Lower lobe of right lung (tissue), 2 donors: ENCODE data around the gene SLC51A. TPM values are rescaled to one million over a fixed set of nuclear protein-coding genes. Genes with fewer than 3 reads are reported as not detected.

Experiments used
- ATAC-seq, 2 donors: fragments of 200-7000 bp; cut with Tn5 transposase; one replicate each; pipeline ENCODE4 v1.9.1; 2020 to 2022; ENCODE audit warnings: mild to moderate bottlenecking in 2 of 2, moderate library complexity in 2 of 2
- DNase-seq: peaks from one replicate; pipeline ENCODE4 v3.0.0-alpha.2; 2020
- H3K27ac ChIP-seq: fragments of 200-600 bp; one replicate; pipeline ENCODE4 v1.8.0; 2022
- H3K27me3 ChIP-seq: fragments of 200-600 bp; one replicate; pipeline ENCODE4 v1.8.0; 2022; ENCODE audit warnings: low read depth
- H3K36me3 ChIP-seq: fragments of 200-600 bp; one replicate; pipeline ENCODE4 v1.8.0; 2022; ENCODE audit warnings: mild to moderate bottlenecking
- H3K4me1 ChIP-seq: fragments of 200-600 bp; one replicate; pipeline ENCODE4 v1.8.0; 2022
- H3K4me3 ChIP-seq: fragments of 200-600 bp; one replicate; pipeline ENCODE4 v1.8.0; 2022; ENCODE audit warnings: mild to moderate bottlenecking
- H3K9me3 ChIP-seq: fragments of 200-600 bp; one replicate; pipeline ENCODE4 v1.8.0; 2022
- CTCF ChIP-seq: fragments of 200-600 bp; IDR thresholded peaks from one replicate; pipeline ENCODE4 v1.8.0; 2022; ENCODE audit warnings: antibody characterized with exemption, mild to moderate bottlenecking
- intact Hi-C: fragments of 100-400 bp; cut with DNase I; formaldehyde crosslinking; loops from one replicate; pipeline ENCODE4 v1.11.0; 2022
- total RNA-seq: library from RNA; stranded (reverse); fragmentation: NEBNext Ultra II Directional; extraction: Animal tissue kit (Norgen Biotek cat#: 25700); gene quantifications from one replicate; pipeline ENCODE4 v1.2.1, GENCODE V29; 2021
- donor health status: DM: no; HTN: yes; CAD: no; lungs with severe emphysema.

Gene SLC51A
- total RNA-seq, 1 donor from 2014 or later = 1.3 TPM

DNA sequence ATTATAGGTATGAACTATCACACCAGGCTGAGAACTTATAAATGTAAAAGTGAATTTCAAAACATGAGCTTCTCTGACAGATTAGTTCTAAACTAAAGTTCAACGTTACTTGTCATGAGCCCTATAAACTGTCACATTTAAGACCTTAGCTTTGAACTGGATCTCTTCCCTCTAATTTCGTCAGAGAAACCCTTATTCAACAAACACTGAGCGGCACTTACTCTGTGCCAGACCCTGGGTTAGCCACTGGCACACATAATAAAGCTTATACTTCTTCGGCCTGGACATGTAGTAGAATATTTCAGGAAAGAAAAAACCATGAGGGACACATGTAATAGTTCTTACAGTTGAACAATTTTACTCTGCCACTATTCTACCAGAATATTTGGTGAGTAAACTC, 65.6 kb downstream of the SLC51A start:
- peaks cover 65% of the 10 kb centered on the region for H3K4me1 ChIP-seq
- H3K27ac ChIP-seq = no peak overlapping the region
- no peak overlapping the region for H3K4me3 ChIP-seq
- H3K9me3 ChIP-seq = no peaks in the 10 kb centered on the region
- H3K36me3 ChIP-seq = peaks cover 3% of the 10 kb centered on the region
- ATAC-seq (no peak), DNase-seq (no peak)
- no peaks in the 10 kb centered on the region for H3K27me3 ChIP-seq
- TF ChIP-seq CTCF = no peak
- intact Hi-C loops = no loop called here

Other genes starting within 250 kb of the SLC51A start
- gene TFRC, start 134.4 kb upstream of the SLC51A start, total RNA-seq = 478 TPM
- 1.0 TPM for gene ZDHHC19, start 5.1 kb upstream of the SLC51A start, total RNA-seq
- gene PCYT1A, start 71.2 kb downstream of the SLC51A start, total RNA-seq = 56.1 TPM
- 6.1 TPM for gene DYNLT2B, start 101.7 kb downstream of the SLC51A start, total RNA-seq
- 4.3 TPM for gene TM4SF19, start 121.9 kb downstream of the SLC51A start, total RNA-seq
- 56.2 TPM for gene UBXN7, start 215.9 kb downstream of the SLC51A start, total RNA-seq